Hepatocyte (in vitro differentiated cells): ENCODE results near the gene ARHGAP15.

Experiments
- EZH2 ChIP-seq: fragments of 200-600 bp; sonication (generic); IDR thresholded peaks from 2 replicates; pipeline ENCODE4 v1.6.1; 2016; ENCODE audit warnings: antibody characterized with exemption, mild to moderate bottlenecking, borderline replicate concordance
- TF ChIP-seq, protein P1 (sequence below): fragments of 200-600 bp; sonication (generic); IDR thresholded peaks from 2 replicates; pipeline ENCODE4 v1.5.1; 2016; ENCODE audit warnings: antibody characterized with exemption, mild to moderate bottlenecking; ENCODE audit not compliant: poor library complexity

DNA sequence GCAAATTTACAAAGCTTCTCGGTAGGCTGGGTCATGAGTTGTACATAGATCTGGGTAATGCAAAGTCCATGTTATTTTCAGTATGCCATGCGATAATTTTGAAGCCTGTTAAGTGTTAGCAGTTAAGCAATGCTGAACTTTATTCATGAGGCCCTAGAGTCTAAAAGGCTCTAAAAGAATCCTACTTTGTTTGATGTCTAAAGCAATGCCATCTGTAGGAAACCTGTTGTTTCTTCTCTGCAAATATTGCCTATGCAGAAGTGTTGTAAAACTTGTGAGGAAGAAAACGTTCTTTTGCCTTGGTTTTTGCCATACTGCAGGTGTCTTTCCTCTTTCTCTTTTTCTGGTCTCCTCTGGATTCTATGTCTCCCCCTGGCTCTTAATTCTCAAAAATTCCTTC, 9.1 kb downstream of the ARHGAP15 start:
- TF ChIP-seq, protein P1, sequence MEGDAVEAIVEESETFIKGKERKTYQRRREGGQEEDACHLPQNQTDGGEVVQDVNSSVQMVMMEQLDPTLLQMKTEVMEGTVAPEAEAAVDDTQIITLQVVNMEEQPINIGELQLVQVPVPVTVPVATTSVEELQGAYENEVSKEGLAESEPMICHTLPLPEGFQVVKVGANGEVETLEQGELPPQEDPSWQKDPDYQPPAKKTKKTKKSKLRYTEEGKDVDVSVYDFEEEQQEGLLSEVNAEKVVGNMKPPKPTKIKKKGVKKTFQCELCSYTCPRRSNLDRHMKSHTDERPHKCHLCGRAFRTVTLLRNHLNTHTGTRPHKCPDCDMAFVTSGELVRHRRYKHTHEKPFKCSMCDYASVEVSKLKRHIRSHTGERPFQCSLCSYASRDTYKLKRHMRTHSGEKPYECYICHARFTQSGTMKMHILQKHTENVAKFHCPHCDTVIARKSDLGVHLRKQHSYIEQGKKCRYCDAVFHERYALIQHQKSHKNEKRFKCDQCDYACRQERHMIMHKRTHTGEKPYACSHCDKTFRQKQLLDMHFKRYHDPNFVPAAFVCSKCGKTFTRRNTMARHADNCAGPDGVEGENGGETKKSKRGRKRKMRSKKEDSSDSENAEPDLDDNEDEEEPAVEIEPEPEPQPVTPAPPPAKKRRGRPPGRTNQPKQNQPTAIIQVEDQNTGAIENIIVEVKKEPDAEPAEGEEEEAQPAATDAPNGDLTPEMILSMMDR = no peak
- no peak for TF ChIP-seq EZH2
